ENCODE data around the gene TNNI2. TPM values are rescaled to one million over a fixed set of nuclear protein-coding genes. Genes with fewer than 3 reads are reported as not detected.

Gene TNNI2
- total RNA-seq, 1 experiment from 2014 or later = not detected

DNA sequence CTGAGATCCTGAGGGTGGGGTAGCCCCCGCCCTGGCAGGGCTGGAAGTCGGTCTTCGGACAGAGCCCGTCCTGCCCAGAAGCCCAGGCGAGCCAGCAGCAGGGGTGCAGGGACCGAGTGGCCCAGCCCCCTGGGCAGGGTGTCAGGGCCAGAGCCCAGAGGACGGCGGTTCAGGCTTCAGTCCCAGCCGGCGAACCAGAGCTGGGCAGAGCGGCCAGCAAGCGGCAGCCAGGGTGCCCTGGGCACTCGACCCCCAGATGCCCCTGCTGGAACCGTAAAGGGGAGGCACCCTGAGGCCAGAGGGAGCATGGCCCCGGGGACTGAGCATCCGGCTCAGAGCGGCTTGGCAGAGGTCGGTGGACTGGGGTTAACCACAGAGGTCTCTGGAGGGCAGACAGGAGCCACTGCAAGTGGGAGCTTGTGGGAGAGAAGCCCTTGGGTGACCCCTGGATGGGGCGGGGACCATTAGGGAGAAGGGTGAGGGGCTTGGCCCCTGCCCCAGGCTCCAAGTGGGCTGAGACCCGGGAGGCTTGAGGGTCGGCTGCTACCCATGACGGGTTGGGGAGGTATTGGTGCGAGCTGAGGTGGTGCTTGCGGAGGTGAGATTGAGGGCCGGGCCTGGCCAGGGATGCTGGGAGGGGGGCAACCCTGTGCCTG lies 30.0 kb downstream of the TNNI2 start:
- Histone ChIP-seq H3K18ac (ENCODE audit: insufficient read length, low read depth, low read length) (no peak overlapping the region), H2BK5ac (ENCODE audit: insufficient read length, low read length) (no peak overlapping the region), H4K5ac (ENCODE audit: insufficient read length, low read depth, low read length) (no peak overlapping the region), H4K91ac (ENCODE audit: insufficient read length, low read depth, low read length) (no peak overlapping the region), H2BK15ac (ENCODE audit: low read depth, low read length) (no peak overlapping the region), H3K9me3 (ENCODE audit: control insufficient read depth, low read depth, low read length) (no peaks in the 10 kb centered on the region), H3K23me2 (ENCODE audit: insufficient read length, low read depth, low read length, poor library complexity, severe bottlenecking) (no peaks in the 10 kb centered on the region), H3K56ac (ENCODE audit: insufficient read length, low read depth, low read length) (no peak overlapping the region), H3T11ph (ENCODE audit: low read length) (no peak overlapping the region), H4K20me1 (ENCODE audit: control insufficient read depth, insufficient read depth, insufficient read length) (no peaks in the 10 kb centered on the region), H3K4me1 (ENCODE audit: insufficient read depth, low read length) (no peaks in the 10 kb centered on the region), H3K79me2 (ENCODE audit: insufficient read depth, low read length) (no peaks in the 10 kb centered on the region), H2BK120ac (ENCODE audit: low read depth, low read length, poor library complexity, severe bottlenecking) (no peak overlapping the region), H3K9ac (ENCODE audit: extremely low read depth, insufficient read length, low read length) (no peak overlapping the region), H2BK20ac (ENCODE audit: low read depth, low read length, poor library complexity, severe bottlenecking) (no peak overlapping the region), H2AFZ (ENCODE audit: low read length) (no peak overlapping the region), H3K27ac (ENCODE audit: insufficient read length, low read depth, low read length) (no peak overlapping the region), H2AK5ac (ENCODE audit: insufficient read length, low read length) (no peak overlapping the region), H2BK12ac (ENCODE audit: insufficient read length, low read depth, low read length) (no peak overlapping the region), H3K27me3 (ENCODE audit: insufficient read depth, low read length) (no peaks in the 10 kb centered on the region), H3K14ac (ENCODE audit: insufficient read depth, low read length) (no peak overlapping the region), H3K23ac (ENCODE audit: insufficient read length, low read depth, low read length) (no peak overlapping the region), H3K4me2 (ENCODE audit: insufficient read depth, insufficient read length, low read length) (no peak overlapping the region), H3K79me1 (ENCODE audit: insufficient read depth, low read depth, low read length, poor library complexity, severe bottlenecking) (no peaks in the 10 kb centered on the region), H3K4ac (ENCODE audit: low read depth, low read length) (no peak overlapping the region), H4K8ac (replicated peaks; ENCODE audit: insufficient read length, low read depth, low read length) (no peak overlapping the region)
- Mint-ChIP-seq H3K4me3 (no peak overlapping the region), H3K9me3 (no peaks in the 10 kb centered on the region; a peak in 1 of 5 replicates), H3K4me1 (peaks cover 3 to 12% of the 10 kb centered on the region in 2 experiments), H3K27ac (no peak overlapping the region), H3K36me3 (ENCODE audit: insufficient read depth in 1 of 3, low read depth in 3 of 3) (no peaks in the 10 kb centered on the region), H3K27me3 (ENCODE audit: low read depth) (peaks cover 29% of the 10 kb centered on the region)
- TF ChIP-seq, protein P1, sequence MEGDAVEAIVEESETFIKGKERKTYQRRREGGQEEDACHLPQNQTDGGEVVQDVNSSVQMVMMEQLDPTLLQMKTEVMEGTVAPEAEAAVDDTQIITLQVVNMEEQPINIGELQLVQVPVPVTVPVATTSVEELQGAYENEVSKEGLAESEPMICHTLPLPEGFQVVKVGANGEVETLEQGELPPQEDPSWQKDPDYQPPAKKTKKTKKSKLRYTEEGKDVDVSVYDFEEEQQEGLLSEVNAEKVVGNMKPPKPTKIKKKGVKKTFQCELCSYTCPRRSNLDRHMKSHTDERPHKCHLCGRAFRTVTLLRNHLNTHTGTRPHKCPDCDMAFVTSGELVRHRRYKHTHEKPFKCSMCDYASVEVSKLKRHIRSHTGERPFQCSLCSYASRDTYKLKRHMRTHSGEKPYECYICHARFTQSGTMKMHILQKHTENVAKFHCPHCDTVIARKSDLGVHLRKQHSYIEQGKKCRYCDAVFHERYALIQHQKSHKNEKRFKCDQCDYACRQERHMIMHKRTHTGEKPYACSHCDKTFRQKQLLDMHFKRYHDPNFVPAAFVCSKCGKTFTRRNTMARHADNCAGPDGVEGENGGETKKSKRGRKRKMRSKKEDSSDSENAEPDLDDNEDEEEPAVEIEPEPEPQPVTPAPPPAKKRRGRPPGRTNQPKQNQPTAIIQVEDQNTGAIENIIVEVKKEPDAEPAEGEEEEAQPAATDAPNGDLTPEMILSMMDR (conservative IDR thresholded peaks at IDR 0.05) = no peak
- DNase-seq = no peak
- WGBS (ENCODE audit: extremely low coverage, insufficient read length, low lambda C conversion rate) = no CpG with 5 or more reads among the region's 25 CpGs

All from H9 (cell line).